ENCODE measurements around the gene AHR.
"Not testable (repeated sequence)": the region's sequence is repeated elsewhere in the genome, so short reads cannot be mapped to it uniquely, and the experiment has no call there.

AHR gene

GRCh38 chr7:17380736-17381662 lies 82.5 kb downstream of the AHR start:
- FAIRE-seq, result no peak

- not testable (repeated sequence) for FAIRE-seq
Observed at GRCh38 chr7:17382408-17383354, 84.2 kb downstream of the AHR start.

GRCh38 chr7:17384400-17384799 lies 85.9 kb downstream of the AHR start:
- FAIRE-seq, result no peak

- no peak for FAIRE-seq
Observed at GRCh38 chr7:17385612-17386011, 87.2 kb downstream of the AHR start.

GRCh38 chr7:17390392-17390791 lies 91.9 kb downstream of the AHR start:
- FAIRE-seq, result no peak

- FAIRE-seq, result no peak
Observed at GRCh38 chr7:17391366-17391765, 92.9 kb downstream of the AHR start.

GRCh38 chr7:17392846-17393245 lies 94.4 kb downstream of the AHR start:
- FAIRE-seq, result no peak

- not testable (repeated sequence) for FAIRE-seq
Observed at GRCh38 chr7:17394563-17394962, 96.1 kb downstream of the AHR start.

Data from A204.1 (cell line).